HUES6 (cell line): Measurements from ENCODE around the gene AACS.
"Not testable (repeated sequence)": the region's sequence is repeated elsewhere in the genome, so short reads cannot be mapped to it uniquely, and the experiment has no call there.

Source experiments
- H3K27ac ChIP-seq: 2 replicates; pipeline ENCODE4 v1.7.0; 2013; ENCODE audit warnings: low read depth, mild to moderate bottlenecking, low read length, inconsistent platforms
- H3K27me3 ChIP-seq: 2 replicates; pipeline ENCODE4 v1.6.1; 2013; ENCODE audit warnings: low read length; ENCODE audit not compliant: control insufficient read depth, insufficient read depth
- H3K36me3 ChIP-seq: 2 replicates; pipeline ENCODE4 v1.6.1; 2013; ENCODE audit warnings: low read length; ENCODE audit not compliant: control insufficient read depth, insufficient read depth
- H3K4me1 ChIP-seq: 2 replicates; pipeline ENCODE4 v1.6.1; 2013; ENCODE audit warnings: low read length; ENCODE audit not compliant: control insufficient read depth, insufficient read depth
- H3K4me3 ChIP-seq: 2 replicates; pipeline ENCODE4 v1.5.1; 2013; ENCODE audit warnings: low read depth, low read length
- H3K9ac ChIP-seq: one replicate; pipeline ENCODE4 v1.6.1; 2013; ENCODE audit warnings: mild to moderate bottlenecking, low read length
- H3K9me3 ChIP-seq: 2 replicates; pipeline ENCODE4 v1.6.1; 2013; ENCODE audit warnings: low read depth, low read length; ENCODE audit not compliant: control insufficient read depth, insufficient read depth

The AACS gene

DNA sequence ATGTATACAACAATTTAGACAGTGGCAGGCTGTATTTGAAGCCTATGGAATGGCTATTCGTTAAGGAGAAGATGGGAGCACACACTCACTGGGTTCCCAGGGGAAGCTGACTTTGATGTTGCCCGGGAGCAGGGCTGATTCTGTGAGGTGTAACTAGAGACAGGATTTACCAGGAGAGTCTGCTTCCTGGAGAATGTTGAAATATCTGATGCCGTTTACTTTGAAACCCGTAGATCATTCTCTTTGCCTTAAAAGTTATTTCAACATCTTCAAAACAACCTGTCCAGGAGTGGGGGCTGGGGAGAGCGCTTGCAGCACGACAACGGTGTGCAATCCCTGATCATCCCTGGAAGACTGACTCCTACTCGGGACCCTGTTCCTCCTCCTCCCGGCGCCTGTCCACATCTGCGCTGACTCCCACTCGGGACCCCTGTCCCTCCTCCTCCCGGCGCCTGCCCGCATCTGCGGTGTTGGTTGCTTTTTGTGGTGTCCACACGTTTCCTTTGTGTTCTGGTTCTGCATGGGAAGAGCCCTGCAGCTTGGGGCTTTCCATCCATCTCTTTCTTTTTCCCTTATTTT, 72.6 kb downstream of the AACS start:
- Histone ChIP-seq H3K9ac (no peak overlapping the region), H3K9me3 (no peaks in the 10 kb centered on the region), H3K27ac (no peak overlapping the region), H3K4me1 (peaks cover 12% of the 10 kb centered on the region; the same call in 1 of the 2 replicates), H3K36me3 (peaks cover 58% of the 10 kb centered on the region), H3K27me3 (no peaks in the 10 kb centered on the region), H3K4me3 (no peak overlapping the region)

DNA sequence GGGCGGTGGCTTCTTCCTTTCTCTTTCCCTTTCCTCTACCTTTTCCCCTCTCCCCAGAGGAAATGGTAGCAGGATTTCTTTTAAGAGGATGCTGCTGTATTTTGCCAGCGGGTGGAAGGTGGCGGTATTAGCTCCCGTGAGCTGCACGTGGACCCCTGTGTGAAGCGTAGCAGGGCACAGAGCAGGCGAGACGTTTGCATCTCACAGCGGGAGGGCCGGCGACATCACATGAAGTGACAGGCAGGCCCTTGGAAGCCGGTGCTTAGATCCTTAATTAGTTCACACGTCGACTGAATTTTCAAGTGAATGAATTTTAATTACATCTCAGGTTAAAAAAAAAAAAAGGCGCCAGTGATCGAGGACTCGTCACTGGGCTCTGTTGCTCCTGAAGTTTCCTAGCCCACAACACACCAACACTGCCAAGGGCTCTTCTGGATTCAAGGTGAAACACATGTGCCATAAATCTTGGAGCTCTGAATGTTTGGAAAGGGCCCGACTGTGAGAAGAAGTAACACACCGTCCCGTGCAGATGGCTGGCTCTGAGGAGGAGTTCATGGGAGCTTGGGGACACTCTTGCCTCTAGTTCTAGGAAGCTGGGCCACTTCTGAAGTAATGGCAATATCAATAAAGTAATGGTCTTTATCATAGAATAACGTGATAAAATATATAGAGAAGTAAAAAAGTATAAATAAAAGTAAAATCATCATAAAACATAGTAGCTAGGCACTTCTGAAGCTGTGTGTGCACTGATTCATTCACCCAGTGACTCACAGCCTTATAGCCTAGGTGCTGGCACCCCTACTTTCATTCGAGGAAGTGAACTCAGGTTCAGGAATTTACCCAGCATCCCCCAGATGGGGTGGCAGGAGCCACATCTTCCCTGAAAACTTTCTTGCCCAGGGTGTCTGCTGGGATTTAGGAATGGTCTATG, 75.3 kb downstream of the AACS start:
- Histone ChIP-seq H3K36me3 (peaks cover 31% of the 10 kb centered on the region), H3K4me3 (no peak overlapping the region), H3K27me3 (no peaks in the 10 kb centered on the region), H3K27ac (no peak overlapping the region), H3K9me3 (no peaks in the 10 kb centered on the region), H3K9ac (no peak overlapping the region), H3K4me1 (peaks cover 20% of the 10 kb centered on the region; the same call in 1 of the 2 replicates)

DNA sequence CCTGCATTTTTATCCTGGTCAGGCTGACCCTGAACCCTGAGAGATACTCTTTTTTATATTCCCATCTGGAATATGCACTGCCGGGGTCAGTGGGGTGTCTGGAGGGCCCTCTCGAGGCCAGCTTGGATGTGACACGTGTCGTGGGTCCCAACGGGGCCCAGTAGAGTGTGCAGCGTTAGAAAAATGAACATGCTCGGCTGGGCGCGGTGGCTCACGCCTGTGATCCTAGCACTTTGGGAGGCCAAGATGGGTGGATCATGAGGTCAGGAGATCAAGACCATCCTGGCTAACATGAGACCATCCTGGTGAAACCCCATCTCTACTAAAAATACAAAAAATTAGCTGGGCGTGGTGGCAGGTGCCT, 76.0 kb downstream of the AACS start:
- not testable (repeated sequence) for H3K9me3 ChIP-seq, H3K27me3 ChIP-seq, H3K4me3 ChIP-seq, H3K9ac ChIP-seq, H3K27ac ChIP-seq
- H3K4me1 ChIP-seq = peaks cover 20% of the 10 kb centered on the region; the same call in 1 of the 2 replicates
- H3K36me3 ChIP-seq = peaks cover 27% of the 10 kb centered on the region

DNA sequence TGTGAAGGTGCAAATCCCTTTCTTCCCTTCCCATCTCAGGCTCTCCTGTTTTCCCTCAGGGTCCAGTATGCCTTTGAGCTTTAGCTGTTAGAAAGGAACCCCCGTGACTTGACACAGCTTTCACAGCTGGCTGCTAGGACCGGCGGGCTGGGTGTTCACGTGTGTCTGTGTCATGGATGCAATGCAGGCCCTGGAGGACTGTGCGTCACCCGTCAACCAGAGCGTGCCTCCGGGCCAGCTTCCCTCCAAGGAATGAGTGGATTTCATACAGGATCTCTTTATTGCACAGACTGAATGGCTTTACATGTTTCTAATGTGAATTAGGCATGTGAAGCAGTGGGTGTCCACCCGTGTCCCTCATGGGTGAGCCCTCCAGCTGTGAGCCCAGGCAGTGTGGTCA, 77.4 kb downstream of the AACS start:
- Histone ChIP-seq H3K9me3 (no peaks in the 10 kb centered on the region), H3K4me3 (no peak overlapping the region), H3K27me3 (no peaks in the 10 kb centered on the region), H3K4me1 (peaks cover 20% of the 10 kb centered on the region; the same call in 1 of the 2 replicates), H3K36me3 (peaks cover 17% of the 10 kb centered on the region; the same call in 1 of the 2 replicates), H3K9ac (no peak overlapping the region), H3K27ac (no peak overlapping the region)

DNA sequence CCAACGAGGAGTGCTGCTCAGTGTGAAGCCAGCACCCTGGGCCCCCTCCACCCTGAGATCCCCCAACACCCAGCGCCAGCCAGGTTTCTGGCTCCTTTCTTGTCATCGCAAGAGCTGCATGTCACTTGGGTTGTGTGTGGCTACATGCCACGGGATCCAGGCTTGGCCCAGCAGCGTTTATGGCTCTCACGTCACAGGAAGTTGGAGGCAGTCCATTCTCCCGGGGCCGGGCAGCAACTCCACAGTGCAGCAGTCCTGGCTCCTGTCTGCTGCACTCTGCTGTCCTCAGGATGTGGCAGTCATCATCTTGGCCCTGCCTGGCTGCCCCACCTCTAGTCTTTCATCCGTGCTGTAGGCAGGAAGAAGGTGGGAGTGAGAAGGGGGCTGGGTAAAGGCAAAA, 78.3 kb downstream of the AACS start:
- no peak overlapping the region for H3K4me3 ChIP-seq
- H3K27me3 ChIP-seq = no peaks in the 10 kb centered on the region
- no peak overlapping the region for H3K27ac ChIP-seq
- H3K9me3 ChIP-seq = no peaks in the 10 kb centered on the region
- no peak overlapping the region for H3K9ac ChIP-seq
- peaks cover 20% of the 10 kb centered on the region; the same call in 1 of the 2 replicates for H3K4me1 ChIP-seq
- peaks cover 12% of the 10 kb centered on the region; the same call in 1 of the 2 replicates for H3K36me3 ChIP-seq

DNA sequence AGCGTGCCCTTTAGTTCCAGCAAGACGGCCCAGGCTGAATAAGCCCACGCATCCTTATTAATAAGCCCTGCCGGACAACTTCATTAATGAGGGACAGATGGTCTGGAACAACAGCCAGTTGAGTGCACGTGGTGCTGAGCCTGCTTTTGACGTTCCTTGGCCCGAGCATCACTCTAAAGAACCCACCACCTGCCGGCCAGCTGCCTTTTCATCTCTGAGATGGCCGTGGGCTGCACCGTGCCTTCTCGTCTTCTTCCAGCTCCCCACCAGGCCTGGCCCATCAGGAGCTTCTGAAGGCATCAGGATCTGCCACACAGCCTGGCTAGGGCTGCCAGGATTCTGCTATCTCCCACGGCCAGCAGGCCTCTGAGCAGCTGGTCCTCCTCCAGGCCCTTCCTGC, 80.0 kb downstream of the AACS start:
- H3K4me3 ChIP-seq = no peak overlapping the region
- no peak overlapping the region for H3K9ac ChIP-seq
- no peaks in the 10 kb centered on the region for H3K9me3 ChIP-seq
- peaks cover 12% of the 10 kb centered on the region; the same call in 1 of the 2 replicates for H3K4me1 ChIP-seq
- H3K27me3 ChIP-seq = no peaks in the 10 kb centered on the region
- H3K27ac ChIP-seq = no peak overlapping the region
- H3K36me3 ChIP-seq = peaks cover 7% of the 10 kb centered on the region; the same call in 1 of the 2 replicates

DNA sequence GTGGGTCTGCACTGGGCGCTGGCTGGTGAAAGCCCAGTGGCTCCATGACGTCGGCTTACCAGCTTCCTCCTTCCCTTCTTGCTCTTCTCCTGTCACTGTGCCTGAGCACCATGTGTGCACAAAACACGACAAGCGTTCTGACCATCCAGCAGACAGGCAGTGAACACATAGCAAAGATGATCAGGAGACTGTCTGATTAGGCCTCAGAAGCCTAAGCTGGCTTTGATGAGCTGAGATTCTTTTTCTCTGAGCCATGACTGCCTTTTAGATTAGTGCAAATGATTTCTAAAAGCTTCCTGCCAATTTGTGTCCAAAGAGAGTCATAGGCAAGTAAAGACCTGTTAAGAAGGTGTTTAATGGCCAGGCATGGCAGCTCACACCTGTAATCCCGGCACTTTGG, 83.1 kb downstream of the AACS start:
- Histone ChIP-seq H3K27ac (no peak overlapping the region), H3K9me3 (no peaks in the 10 kb centered on the region), H3K9ac (no peak overlapping the region), H3K4me3 (no peak overlapping the region), H3K27me3 (no peaks in the 10 kb centered on the region), H3K4me1 (peaks cover 8% of the 10 kb centered on the region; the same call in 1 of the 2 replicates), H3K36me3 (no peaks in the 10 kb centered on the region)

DNA sequence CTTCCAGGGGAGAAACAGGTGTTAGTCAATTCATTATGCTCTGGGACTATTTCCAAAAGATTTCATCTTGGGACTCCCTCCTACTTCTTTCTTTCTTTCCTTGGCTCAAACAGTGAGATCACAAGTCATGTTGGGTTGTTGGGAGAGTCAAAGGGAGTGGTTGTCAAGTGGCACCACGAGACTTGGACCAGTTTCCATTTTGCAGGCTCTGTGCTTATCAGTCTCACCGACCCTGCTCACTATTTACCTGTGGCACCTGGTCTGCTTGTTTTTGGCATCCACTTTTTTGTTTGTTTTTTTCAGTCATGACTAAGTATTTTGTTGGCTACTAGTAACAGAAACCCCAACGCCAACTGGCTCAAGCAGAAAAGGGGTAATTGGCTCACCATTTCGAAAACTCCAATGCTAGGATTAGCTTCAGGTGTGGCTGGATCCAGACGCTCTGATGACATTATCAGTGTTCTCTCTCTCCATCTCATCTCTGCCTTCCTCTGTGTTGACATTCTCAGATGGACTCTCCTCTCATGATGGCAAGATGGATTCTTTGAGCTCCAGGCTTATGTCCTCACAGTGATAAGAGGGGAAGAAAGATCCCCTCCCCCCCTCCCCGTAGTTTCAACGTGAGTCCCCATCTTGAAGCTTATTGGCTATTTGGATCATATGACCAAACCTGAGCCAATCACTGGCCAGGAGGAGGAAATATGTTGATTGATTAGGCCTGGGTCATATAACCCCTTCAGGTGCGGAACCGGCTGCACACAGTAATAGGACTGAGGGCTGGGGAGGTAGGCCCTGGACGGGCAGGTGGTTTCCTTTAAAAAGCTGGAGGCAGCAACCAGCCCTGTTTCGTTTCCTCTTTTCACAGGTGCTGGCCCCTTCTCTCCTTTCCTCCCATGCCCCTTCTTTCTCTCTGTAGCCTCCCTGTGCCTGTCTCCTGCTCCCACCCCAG, 84.2 kb downstream of the AACS start:
- Histone ChIP-seq H3K9me3 (no peaks in the 10 kb centered on the region), H3K4me3 (no peak overlapping the region), H3K27ac (no peak overlapping the region), H3K36me3 (no peaks in the 10 kb centered on the region), H3K27me3 (peaks cover 3% of the 10 kb centered on the region; the same call in 1 of the 2 replicates), H3K4me1 (no peaks in the 10 kb centered on the region), H3K9ac (no peak overlapping the region)

DNA sequence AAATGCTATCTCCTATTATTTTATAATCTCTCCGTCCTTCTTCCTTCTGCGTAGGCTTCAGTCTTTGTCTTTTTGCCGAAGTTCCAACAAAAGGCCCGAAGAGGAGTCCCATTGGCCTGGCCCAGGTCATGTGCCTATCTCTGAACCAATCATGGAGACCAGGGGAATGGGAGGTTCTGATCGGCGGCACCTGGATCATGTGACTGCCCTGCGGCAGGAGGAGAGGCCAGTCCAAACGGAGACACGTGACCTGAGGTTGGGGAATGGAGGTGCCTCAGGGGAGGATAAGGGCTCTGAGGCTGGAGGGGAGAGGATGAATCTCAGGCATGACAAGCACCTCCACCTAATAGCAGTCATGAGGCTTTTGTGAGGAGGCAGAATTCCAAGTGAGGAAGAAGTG, 86.0 kb downstream of the AACS start:
- no peaks in the 10 kb centered on the region for H3K36me3 ChIP-seq
- peaks cover 3% of the 10 kb centered on the region; the same call in 1 of the 2 replicates for H3K27me3 ChIP-seq
- no peak overlapping the region for H3K27ac ChIP-seq
- no peak overlapping the region for H3K4me3 ChIP-seq
- H3K9ac ChIP-seq = no peak overlapping the region
- no peaks in the 10 kb centered on the region for H3K4me1 ChIP-seq
- no peaks in the 10 kb centered on the region for H3K9me3 ChIP-seq

DNA sequence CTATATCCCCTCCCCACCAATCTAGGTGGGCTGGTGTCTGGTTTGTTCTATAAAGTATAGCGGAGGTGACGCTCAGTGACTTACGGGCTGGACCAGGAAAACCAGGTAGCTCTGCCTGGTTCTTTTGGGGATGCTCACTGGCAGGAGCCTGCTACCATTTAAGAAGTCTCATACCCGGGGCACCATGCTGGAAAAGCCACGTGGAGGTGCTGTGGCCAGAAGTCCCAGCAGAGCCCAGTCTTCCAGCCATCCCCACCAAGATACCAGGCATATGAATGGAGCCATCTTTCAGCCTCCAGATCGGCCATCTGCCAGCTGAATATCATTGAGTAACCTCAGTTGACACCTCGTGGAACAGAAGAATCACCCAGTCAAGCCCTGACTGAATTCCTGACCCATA, 87.2 kb downstream of the AACS start:
- Histone ChIP-seq H3K27ac (no peak overlapping the region), H3K4me1 (no peaks in the 10 kb centered on the region), H3K9ac (no peak overlapping the region), H3K27me3 (peaks cover 3% of the 10 kb centered on the region; the same call in 1 of the 2 replicates), H3K36me3 (no peaks in the 10 kb centered on the region), H3K4me3 (no peak overlapping the region), H3K9me3 (peaks cover 2% of the 10 kb centered on the region; the same call in 1 of the 2 replicates)
